Astrocyte of the hippocampus (primary cell): ENCODE results near the gene SNAI3.
A peak's percentile ranks its signal among the peaks of the same experiment; 100 is the strongest.

Experiments used
- DNase-seq: peaks from one replicate; pipeline ENCODE4 v3.0.0; 2011; ENCODE audit warnings: low read depth, low spot score

The SNAI3 gene

GRCh38 chr16:88686439-88687253 is at the start of gene SNAI3:
Gene SNAI3 (minus strand): TSS chr16:88686507. CDS start chr16:88686406, 101 bp downstream.
- peak; percentile 79 for DNase-seq

- no peak for DNase-seq
Measured at GRCh38 chr16:88736088-88736487, 49.8 kb upstream of the SNAI3 start.

GRCh38 chr16:88735616-88736015 is 49.3 kb upstream of the SNAI3 start:
- DNase-seq, result no peak

- no peak for DNase-seq
Measured at GRCh38 chr16:88735121-88735520, 48.8 kb upstream of the SNAI3 start.

GRCh38 chr16:88734361-88734728 is 48.0 kb upstream of the SNAI3 start:
- DNase-seq, result no peak

- no peak for DNase-seq
Measured at GRCh38 chr16:88733630-88734360, 47.5 kb upstream of the SNAI3 start.

- no peak for DNase-seq
Measured at GRCh38 chr16:88732961-88733294, 46.6 kb upstream of the SNAI3 start.

- no peak for DNase-seq
Measured at GRCh38 chr16:88732172-88732960, 46.1 kb upstream of the SNAI3 start.

- peak; percentile 39 for DNase-seq
Measured at GRCh38 chr16:88731699-88732098, 45.4 kb upstream of the SNAI3 start.

- peak; percentile 69 for DNase-seq
Measured at GRCh38 chr16:88730632-88731607, 44.6 kb upstream of the SNAI3 start.

GRCh38 chr16:88727871-88728270 is 41.6 kb upstream of the SNAI3 start:
- peak; percentile 51 for DNase-seq

- DNase-seq, result no peak
Measured at GRCh38 chr16:88726981-88727380, 40.7 kb upstream of the SNAI3 start.

GRCh38 chr16:88726408-88726749 is 40.1 kb upstream of the SNAI3 start:
- no peak for DNase-seq

- DNase-seq, result no peak
Measured at GRCh38 chr16:88725609-88726407, 39.5 kb upstream of the SNAI3 start.

- no peak for DNase-seq
Measured at GRCh38 chr16:88724855-88725555, 38.7 kb upstream of the SNAI3 start.

GRCh38 chr16:88723911-88724310 is 37.6 kb upstream of the SNAI3 start:
- DNase-seq, result no peak

- DNase-seq, result no peak
Measured at GRCh38 chr16:88723507-88723887, 37.2 kb upstream of the SNAI3 start.

- no peak for DNase-seq
Measured at GRCh38 chr16:88722784-88723506, 36.6 kb upstream of the SNAI3 start.
